Measurements from ENCODE around the gene ETFB.

ETFB gene

GRCh38 chr19:51372649-51373504, 6.7 kb upstream of the ETFB start, which contains the start of gene NKG7:
NKG7 (minus strand) TSS chr19:51372654; CDS start chr19:51372535, 119 bp downstream.
- peak; percentile 19 to 41 for DNase-seq (ENCODE audit: low read depth in 2 of 2)

GRCh38 chr19:51372021-51372648, 5.9 kb upstream of the ETFB start:
- DNase-seq (ENCODE audit: low read depth in 2 of 2) = no peak

- DNase-seq (ENCODE audit: low read depth in 2 of 2) = no peak
Observed at GRCh38 chr19:51371186-51371690, 5.0 kb upstream of the ETFB start.

- no peak for DNase-seq (ENCODE audit: low read depth in 2 of 2)
Observed at GRCh38 chr19:51370230-51370629, 4.0 kb upstream of the ETFB start.

- no peak for DNase-seq (ENCODE audit: low read depth in 2 of 2)
Observed at GRCh38 chr19:51368366-51369282, 2.4 kb upstream of the ETFB start, which contains the start of gene CLDND2. CLDND2 (minus strand) TSS chr19:51369003; CDS start chr19:51368577, 426 bp downstream.

GRCh38 chr19:51367565-51368365, 1.6 kb upstream of the ETFB start:
- peak; percentile 88 to 98 for DNase-seq (ENCODE audit: low read depth in 2 of 2)

GRCh38 chr19:51367255-51367564, 1.0 kb upstream of the ETFB start:
- DNase-seq (ENCODE audit: low read depth in 2 of 2) = peak in 1 of 2 donors; percentile 15

GRCh38 chr19:51366389-51367254, 434 bp upstream of the ETFB start:
- DNase-seq (ENCODE audit: low read depth in 2 of 2) = peak; percentile 81 to 82

GRCh38 chr19:51365211-51365964, 800 bp downstream of the ETFB start:
- no peak for DNase-seq (ENCODE audit: low read depth in 2 of 2)

GRCh38 chr19:51364200-51365106, 1.7 kb downstream of the ETFB start:
- no peak for DNase-seq (ENCODE audit: low read depth in 2 of 2)

GRCh38 chr19:51361239-51361638, 4.9 kb downstream of the ETFB start:
- DNase-seq (ENCODE audit: low read depth in 2 of 2) = no peak

GRCh38 chr19:51359294-51359693, 6.9 kb downstream of the ETFB start:
- DNase-seq (ENCODE audit: low read depth in 2 of 2) = no peak

GRCh38 chr19:51357952-51358351, 8.2 kb downstream of the ETFB start:
- DNase-seq (ENCODE audit: low read depth in 2 of 2) = no peak

- DNase-seq (ENCODE audit: low read depth in 2 of 2) = no peak
Observed at GRCh38 chr19:51356159-51356801, 9.9 kb downstream of the ETFB start.

GRCh38 chr19:51354742-51355148, 11.4 kb downstream of the ETFB start:
- DNase-seq (ENCODE audit: low read depth in 2 of 2) = no peak

GRCh38 chr19:51354103-51354741, 12.0 kb downstream of the ETFB start:
- DNase-seq (ENCODE audit: low read depth in 2 of 2) = no peak

GRCh38 chr19:51352783-51353360, 13.3 kb downstream of the ETFB start:
- DNase-seq (ENCODE audit: low read depth in 2 of 2) = no peak
